Skeletal muscle satellite cell (primary cell): ENCODE results near the gene HPRT1.
"Not testable (repeated sequence)": the region's sequence is repeated elsewhere in the genome, so short reads cannot be mapped to it uniquely, and the experiment has no call there.

Experiments
- H3K27me3 ChIP-seq: 2 replicates; pipeline ENCODE4 v1.7.0; 2013; ENCODE audit warnings: low read length; ENCODE audit not compliant: control insufficient read depth, insufficient read depth
- H3K36me3 ChIP-seq: 2 replicates; pipeline ENCODE4 v1.7.0; 2013; ENCODE audit warnings: mild to moderate bottlenecking, control low read depth, low read length; ENCODE audit not compliant: insufficient read depth
- H3K4me1 ChIP-seq: 2 replicates; pipeline ENCODE4 v1.7.0; 2013; ENCODE audit warnings: low read length; ENCODE audit not compliant: control insufficient read depth, insufficient read depth
- H3K4me2 ChIP-seq: 2 replicates; pipeline ENCODE4 v1.7.0; 2013; ENCODE audit warnings: mild to moderate bottlenecking, low read length
- H3K4me3 ChIP-seq: 2 replicates; pipeline ENCODE4 v1.7.0; 2013; ENCODE audit warnings: low read length
- H3K9ac ChIP-seq: 2 replicates; pipeline ENCODE4 v1.7.0; 2013; ENCODE audit warnings: mild to moderate bottlenecking, low read depth, low read length, moderate library complexity
- H3K9me3 ChIP-seq: replicated peaks from 2 replicates; pipeline ENCODE4 v1.7.0; 2013; ENCODE audit warnings: mild to moderate bottlenecking, control low read depth, low read length

The HPRT1 gene

GRCh38 chrX:134452596-134452995 lies 7.4 kb upstream of the HPRT1 start:
- Histone ChIP-seq H3K27me3 (no peaks in the 10 kb centered on the region), H3K36me3 (no peaks in the 10 kb centered on the region), H3K4me1 (no peaks in the 10 kb centered on the region), H3K4me3 (no peak overlapping the region), H3K9me3 (no peaks in the 10 kb centered on the region), H3K4me2 (no peak overlapping the region), H3K9ac (no peak overlapping the region)

DNA sequence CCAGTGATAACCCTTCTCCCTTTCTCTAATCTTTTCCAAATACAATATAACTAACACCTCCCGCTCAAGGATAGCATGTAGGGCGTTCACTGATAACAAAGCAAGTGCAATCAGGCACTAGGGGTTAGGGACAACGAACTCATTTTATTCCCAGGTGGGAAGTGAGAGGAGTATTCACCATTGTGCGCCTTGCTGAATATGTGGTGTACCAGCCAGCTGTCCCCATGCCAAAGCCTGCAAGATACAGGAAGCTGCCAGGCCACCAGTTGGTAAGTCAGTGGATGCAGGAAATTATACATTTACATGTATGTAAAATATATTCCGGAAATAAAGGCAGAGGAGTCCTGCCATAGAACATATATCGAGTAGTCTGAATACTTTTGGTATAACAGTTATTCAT lies 6.3 kb upstream of the HPRT1 start:
- no peaks in the 10 kb centered on the region for H3K36me3 ChIP-seq
- H3K4me1 ChIP-seq = no peaks in the 10 kb centered on the region
- H3K9me3 ChIP-seq = no peaks in the 10 kb centered on the region
- H3K4me2 ChIP-seq = no peak overlapping the region
- H3K4me3 ChIP-seq = no peak overlapping the region
- H3K9ac ChIP-seq = no peak overlapping the region
- no peaks in the 10 kb centered on the region for H3K27me3 ChIP-seq

GRCh38 chrX:134454506-134454905 lies 5.5 kb upstream of the HPRT1 start:
- Histone ChIP-seq H3K27me3 (no peaks in the 10 kb centered on the region), H3K36me3 (no peaks in the 10 kb centered on the region), H3K9me3 (no peaks in the 10 kb centered on the region), H3K4me3 (no peak overlapping the region), H3K4me2 (no peak overlapping the region), H3K9ac (no peak overlapping the region), H3K4me1 (no peaks in the 10 kb centered on the region)

GRCh38 chrX:134457708-134458107 lies 2.3 kb upstream of the HPRT1 start:
- H3K4me1 ChIP-seq = no peaks in the 10 kb centered on the region
- H3K27me3 ChIP-seq = no peaks in the 10 kb centered on the region
- no peak overlapping the region for H3K9ac ChIP-seq
- H3K9me3 ChIP-seq = no peaks in the 10 kb centered on the region
- H3K36me3 ChIP-seq = no peaks in the 10 kb centered on the region
- no peak overlapping the region for H3K4me2 ChIP-seq
- H3K4me3 ChIP-seq = no peak overlapping the region

DNA sequence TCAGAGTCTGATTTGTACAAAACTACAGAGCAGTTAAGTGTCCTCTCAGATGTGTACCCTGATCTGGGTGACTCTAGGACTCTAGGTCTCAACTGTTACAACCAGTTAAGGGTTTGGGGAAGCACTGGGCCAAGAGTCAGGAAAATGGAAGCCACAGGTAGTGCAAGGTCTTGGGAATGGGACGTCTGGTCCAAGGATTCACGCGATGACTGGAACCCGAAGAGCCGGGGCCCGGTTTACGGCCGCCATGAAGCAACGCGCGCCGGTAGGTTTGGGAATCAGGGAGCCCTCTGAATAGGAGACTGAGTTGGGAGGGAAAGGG lies 321 bp upstream of the HPRT1 start:
- Histone ChIP-seq H3K9me3 (no peaks in the 10 kb centered on the region), H3K9ac (peak overlapping the region; percentile 88), H3K27me3 (no peaks in the 10 kb centered on the region), H3K4me1 (no peaks in the 10 kb centered on the region), H3K36me3 (no peaks in the 10 kb centered on the region), H3K4me3 (peak overlapping the region; percentile 84), H3K4me2 (peak overlapping the region; percentile 71)

- Histone ChIP-seq H3K4me2 (peak overlapping the region; percentile 71), H3K9me3 (no peaks in the 10 kb centered on the region), H3K27me3 (no peaks in the 10 kb centered on the region), H3K4me3 (peak overlapping the region; percentile 84), H3K36me3 (no peaks in the 10 kb centered on the region), H3K9ac (peak overlapping the region; percentile 88), H3K4me1 (no peaks in the 10 kb centered on the region)
These were observed 876 bp downstream of the HPRT1 start for GRCh38 chrX:134460862-134461220.

DNA sequence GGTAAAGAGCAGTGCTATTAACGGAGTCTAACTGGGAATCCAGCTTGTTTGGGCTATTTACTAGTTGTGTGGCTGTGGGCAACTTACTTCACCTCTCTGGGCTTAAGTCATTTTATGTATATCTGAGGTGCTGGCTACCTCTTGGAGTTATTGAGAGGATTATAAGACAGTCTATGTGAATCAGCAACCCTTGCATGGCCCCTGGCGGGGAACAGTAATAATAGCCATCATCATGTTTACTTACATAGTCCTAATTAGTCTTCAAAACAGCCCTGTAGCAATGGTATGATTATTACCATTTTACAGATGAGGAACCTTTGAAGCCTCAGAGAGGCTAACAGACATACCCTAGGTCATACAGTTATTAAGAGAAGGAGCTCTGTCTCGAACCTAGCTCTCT lies 1.5 kb downstream of the HPRT1 start:
- no peaks in the 10 kb centered on the region for H3K36me3 ChIP-seq
- H3K4me3 ChIP-seq = peak overlapping the region; percentile 84
- no peaks in the 10 kb centered on the region for H3K27me3 ChIP-seq
- peak overlapping the region; percentile 71 for H3K4me2 ChIP-seq
- H3K9ac ChIP-seq = no peak overlapping the region
- no peaks in the 10 kb centered on the region for H3K4me1 ChIP-seq
- no peaks in the 10 kb centered on the region for H3K9me3 ChIP-seq

- no peak overlapping the region for H3K4me3 ChIP-seq
- no peaks in the 10 kb centered on the region for H3K9me3 ChIP-seq
- no peaks in the 10 kb centered on the region for H3K36me3 ChIP-seq
- no peak overlapping the region for H3K4me2 ChIP-seq
- no peaks in the 10 kb centered on the region for H3K4me1 ChIP-seq
- no peaks in the 10 kb centered on the region for H3K27me3 ChIP-seq
- no peak overlapping the region for H3K9ac ChIP-seq
These were observed 3.0 kb downstream of the HPRT1 start for GRCh38 chrX:134462927-134463326.

DNA sequence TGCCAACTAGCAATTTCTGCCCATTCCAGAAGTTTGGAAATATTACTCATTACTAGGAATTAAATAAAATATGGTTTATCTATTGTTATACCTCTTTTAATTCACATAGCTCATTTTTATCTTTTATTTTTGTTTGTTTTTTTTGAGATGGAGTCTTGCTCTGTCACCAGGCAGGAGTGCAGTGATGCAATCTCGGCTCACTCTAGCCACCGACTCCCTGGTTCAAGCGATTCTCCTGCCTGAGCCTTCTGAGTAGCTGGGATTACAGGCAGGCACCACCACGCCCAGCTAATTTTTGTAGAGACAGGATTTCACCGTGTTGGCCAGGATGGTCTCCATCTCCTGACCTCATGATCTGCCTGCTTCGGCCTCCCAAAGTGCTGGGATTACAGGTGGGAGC lies 4.5 kb downstream of the HPRT1 start:
- H3K9ac ChIP-seq, H3K36me3 ChIP-seq, H3K9me3 ChIP-seq, H3K27me3 ChIP-seq, H3K4me2 ChIP-seq, H3K4me3 ChIP-seq, H3K4me1 ChIP-seq: not testable (repeated sequence)

- Histone ChIP-seq H3K36me3 (no peaks in the 10 kb centered on the region), H3K27me3 (no peaks in the 10 kb centered on the region), H3K4me3 (no peak overlapping the region), H3K9me3 (no peaks in the 10 kb centered on the region), H3K9ac (no peak overlapping the region), H3K4me1 (peaks cover 11% of the 10 kb centered on the region), H3K4me2 (no peak overlapping the region)
These were observed 9.5 kb downstream of the HPRT1 start for GRCh38 chrX:134469486-134469885.

GRCh38 chrX:134470013-134470412 lies 10.0 kb downstream of the HPRT1 start:
- Histone ChIP-seq H3K9ac (no peak overlapping the region), H3K36me3 (no peaks in the 10 kb centered on the region), H3K27me3 (no peaks in the 10 kb centered on the region), H3K4me2 (no peak overlapping the region), H3K4me3 (no peak overlapping the region), H3K4me1 (peaks cover 11% of the 10 kb centered on the region), H3K9me3 (no peaks in the 10 kb centered on the region)

DNA sequence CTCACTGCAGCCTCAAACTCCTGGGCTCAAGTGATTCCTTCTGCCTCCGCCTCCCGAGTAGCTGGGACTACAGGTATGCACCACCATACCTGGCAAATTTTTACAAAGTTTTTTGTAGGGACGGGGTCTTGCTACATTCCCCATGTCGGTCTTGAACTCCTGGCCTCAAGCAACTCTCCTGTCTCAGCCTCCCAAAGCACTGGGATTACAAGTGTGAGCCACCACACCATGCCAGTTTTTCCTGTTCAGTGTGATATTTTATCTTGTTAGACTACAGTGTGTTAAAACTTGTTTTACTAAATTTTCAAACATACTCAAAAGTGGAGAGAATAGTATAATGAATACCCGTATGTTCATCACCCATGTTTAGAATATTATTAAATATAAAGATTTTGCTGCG lies 12.1 kb downstream of the HPRT1 start:
- no peaks in the 10 kb centered on the region for H3K36me3 ChIP-seq
- no peak overlapping the region for H3K9ac ChIP-seq
- H3K4me1 ChIP-seq = peaks cover 11% of the 10 kb centered on the region
- no peaks in the 10 kb centered on the region for H3K27me3 ChIP-seq
- H3K4me3 ChIP-seq = no peak overlapping the region
- no peak overlapping the region for H3K4me2 ChIP-seq
- H3K9me3 ChIP-seq = no peaks in the 10 kb centered on the region

- Histone ChIP-seq H3K36me3 (no peaks in the 10 kb centered on the region), H3K27me3 (no peaks in the 10 kb centered on the region), H3K9me3 (no peaks in the 10 kb centered on the region), H3K4me3 (no peak overlapping the region), H3K4me1 (no peaks in the 10 kb centered on the region), H3K4me2 (no peak overlapping the region), H3K9ac (no peak overlapping the region)
These were observed 16.3 kb downstream of the HPRT1 start for GRCh38 chrX:134476284-134476683.
